Measurements from ENCODE around the gene SYT13.

DNA sequence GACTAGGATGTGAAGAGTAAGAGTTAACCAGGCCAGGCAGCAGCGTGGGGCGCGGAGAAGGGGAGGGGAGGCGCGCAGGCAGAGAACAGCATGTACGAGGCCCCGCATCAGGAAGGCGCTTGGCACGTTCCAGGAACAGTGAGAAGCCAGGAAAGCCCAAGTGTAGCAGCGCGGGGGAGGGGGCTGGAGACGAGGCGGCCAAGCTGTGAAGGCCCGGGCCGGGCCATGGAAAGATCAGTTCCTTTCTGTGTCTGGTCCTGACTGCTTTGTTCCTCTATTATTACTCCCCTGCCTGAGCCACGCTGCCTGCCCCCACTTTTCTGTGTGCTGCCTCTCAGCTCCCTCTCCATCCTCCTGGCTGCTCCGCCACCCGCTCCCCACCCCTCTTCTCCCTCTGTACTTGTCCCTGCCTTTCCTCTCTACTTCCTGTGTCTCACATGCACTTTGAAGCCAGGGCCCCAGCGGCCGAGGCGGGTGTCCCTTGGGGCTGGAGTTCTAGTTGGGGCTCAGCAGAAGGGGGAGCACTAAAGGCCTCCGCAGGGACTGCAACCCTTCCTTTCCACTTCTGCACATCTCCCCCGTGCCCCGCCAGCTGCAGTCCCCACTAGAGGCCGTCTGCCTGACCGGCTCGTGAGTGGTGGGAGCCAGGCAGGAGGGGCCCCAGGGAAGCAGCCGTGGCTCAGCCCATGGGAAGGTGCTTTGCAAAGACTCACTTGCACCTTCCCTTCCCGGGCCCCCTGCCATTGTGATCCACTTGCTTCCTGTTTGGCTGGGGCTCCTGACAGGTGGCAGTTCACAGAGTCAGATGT is 76.0 kb downstream of the SYT13 start:
- TF ChIP-seq MXI1 (IDR thresholded peaks at IDR 0.05; ENCODE audit: borderline replicate concordance, low read depth, low read length) (no peak), POLR2A (IDR thresholded peaks at IDR 0.05; ENCODE audit: low read depth, low read length) (no peak), RCOR1 (IDR thresholded peaks at IDR 0.05; ENCODE audit: insufficient replicate concordance, low read length) (no peak), RAD21 (IDR thresholded peaks at IDR 0.05; ENCODE audit: low read length) (no peak), NFE2L2 (IDR thresholded peaks at IDR 0.05; ENCODE audit: low read depth, low read length) (no peak), FOS (IDR thresholded peaks at IDR 0.05; ENCODE audit: low read depth, low read length) (no peak), MAZ (IDR thresholded peaks at IDR 0.05; ENCODE audit: borderline replicate concordance, low read depth, low read length) (no peak), CEBPB (IDR thresholded peaks at IDR 0.05; ENCODE audit: low read depth, low read length) (no peak)
- TF ChIP-seq, protein P1, sequence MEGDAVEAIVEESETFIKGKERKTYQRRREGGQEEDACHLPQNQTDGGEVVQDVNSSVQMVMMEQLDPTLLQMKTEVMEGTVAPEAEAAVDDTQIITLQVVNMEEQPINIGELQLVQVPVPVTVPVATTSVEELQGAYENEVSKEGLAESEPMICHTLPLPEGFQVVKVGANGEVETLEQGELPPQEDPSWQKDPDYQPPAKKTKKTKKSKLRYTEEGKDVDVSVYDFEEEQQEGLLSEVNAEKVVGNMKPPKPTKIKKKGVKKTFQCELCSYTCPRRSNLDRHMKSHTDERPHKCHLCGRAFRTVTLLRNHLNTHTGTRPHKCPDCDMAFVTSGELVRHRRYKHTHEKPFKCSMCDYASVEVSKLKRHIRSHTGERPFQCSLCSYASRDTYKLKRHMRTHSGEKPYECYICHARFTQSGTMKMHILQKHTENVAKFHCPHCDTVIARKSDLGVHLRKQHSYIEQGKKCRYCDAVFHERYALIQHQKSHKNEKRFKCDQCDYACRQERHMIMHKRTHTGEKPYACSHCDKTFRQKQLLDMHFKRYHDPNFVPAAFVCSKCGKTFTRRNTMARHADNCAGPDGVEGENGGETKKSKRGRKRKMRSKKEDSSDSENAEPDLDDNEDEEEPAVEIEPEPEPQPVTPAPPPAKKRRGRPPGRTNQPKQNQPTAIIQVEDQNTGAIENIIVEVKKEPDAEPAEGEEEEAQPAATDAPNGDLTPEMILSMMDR (conservative IDR thresholded peaks at IDR 0.05; ENCODE audit: low read depth, low read length): no peak
